IMR-90 (cell line): Measurements from ENCODE around the gene HIF1AN. TPM values are rescaled to one million over a fixed set of nuclear protein-coding genes. Genes with fewer than 3 reads are reported as not detected.

Experiments
- polyA plus RNA-seq, 3 experiments: library from polyadenylated mRNA; depleted of rRNA; stranded (reverse); fragments of >200 nt; gene quantifications; 2 replicates each; pipeline ENCODE4 v1.2.3, GENCODE V29; 2012; ENCODE audit warnings: low replicate concordance in 1 of 3
- total RNA-seq: library from RNA; depleted of rRNA; stranded (reverse); fragments of >200 nt; gene quantifications from 2 replicates; pipeline ENCODE4 v1.2.3, GENCODE V29; 2012; rRNA removed

The HIF1AN gene
- total and polyA plus RNA-seq, 2 of the 4 experiments (the other 2 are of a cell fraction) = 10.2 to 10.3 TPM

Other genes starting within 250 kb of the HIF1AN start
- 26.0 and 49.4 TPM in 2 replicates for gene BLOC1S2, start 249.3 kb upstream of the HIF1AN start, total RNA-seq
- 24.3 and 28.9 TPM in 2 replicates for gene BLOC1S2, start 249.3 kb upstream of the HIF1AN start, polyA plus RNA-seq (2012; rRNA removed)
- gene PKD2L1, start 205.7 kb upstream of the HIF1AN start, total RNA-seq = not detected in 2 replicates
- gene PKD2L1, start 205.7 kb upstream of the HIF1AN start, polyA plus RNA-seq (2012; rRNA removed) = not detected in 2 replicates
- 49.2 and 50.7 TPM in 2 replicates for gene SCD, start 188.7 kb upstream of the HIF1AN start, total RNA-seq
- 56.6 and 65.1 TPM in 2 replicates for gene SCD, start 188.7 kb upstream of the HIF1AN start, polyA plus RNA-seq (2012; rRNA removed)
- gene WNT8B, start 72.9 kb upstream of the HIF1AN start, total RNA-seq = not detected in 2 replicates
- 0.03 TPM in 1 of 2 replicates, not detected in the other for gene WNT8B, start 72.9 kb upstream of the HIF1AN start, polyA plus RNA-seq (2012; rRNA removed)
- 1.1 and 1.3 TPM in 2 replicates for gene SEC31B, start 16.1 kb upstream of the HIF1AN start, total RNA-seq
- 6.1 and 8.1 TPM in 2 replicates for gene SEC31B, start 16.1 kb upstream of the HIF1AN start, polyA plus RNA-seq (2012; rRNA removed)
- gene NDUFB8, start 6.1 kb upstream of the HIF1AN start, total RNA-seq = 98.3 and 99.1 TPM in 2 replicates
- 265 and 333 TPM in 2 replicates for gene NDUFB8, start 6.1 kb upstream of the HIF1AN start, polyA plus RNA-seq (2012; rRNA removed)
- gene PAX2, start 209.6 kb downstream of the HIF1AN start, total RNA-seq = not detected in 2 replicates
- gene PAX2, start 209.6 kb downstream of the HIF1AN start, polyA plus RNA-seq (2012; rRNA removed) = not detected in 2 replicates